HG03060 (cell line): Measurements from ENCODE around the gene NTNG1.
"Not testable (repeated sequence)": the region's sequence is repeated elsewhere in the genome, so short reads cannot be mapped to it uniquely, and the experiment has no call there.

Experiments
- ATAC-seq: cut with Tn5 transposase; IDR thresholded peaks from one replicate; pipeline ENCODE4 v1.9.1; 2021; ENCODE audit warnings: low read depth, moderate number of reproducible peaks; ENCODE audit not compliant: unreplicated experiment

NTNG1 gene

DNA sequence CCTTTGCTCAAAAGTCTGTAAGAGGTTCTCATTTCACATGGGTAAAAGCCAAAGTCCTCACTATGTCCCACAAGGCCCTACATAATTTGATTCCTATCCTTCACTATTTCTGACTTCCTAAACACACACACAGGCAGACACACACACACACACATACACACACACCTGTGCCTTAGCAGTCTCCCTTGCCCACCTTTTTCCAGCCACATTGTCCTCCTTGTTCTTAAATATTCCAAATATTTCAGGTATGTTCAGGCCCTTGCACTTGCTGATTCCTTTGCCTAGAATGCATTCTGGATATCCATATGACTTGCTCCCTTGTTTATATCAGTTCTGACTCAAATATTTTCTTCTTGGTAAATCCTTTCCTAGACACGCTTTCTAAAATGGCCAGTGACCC is 54.6 kb downstream of the NTNG1 start:
- ATAC-seq = no peak

DNA sequence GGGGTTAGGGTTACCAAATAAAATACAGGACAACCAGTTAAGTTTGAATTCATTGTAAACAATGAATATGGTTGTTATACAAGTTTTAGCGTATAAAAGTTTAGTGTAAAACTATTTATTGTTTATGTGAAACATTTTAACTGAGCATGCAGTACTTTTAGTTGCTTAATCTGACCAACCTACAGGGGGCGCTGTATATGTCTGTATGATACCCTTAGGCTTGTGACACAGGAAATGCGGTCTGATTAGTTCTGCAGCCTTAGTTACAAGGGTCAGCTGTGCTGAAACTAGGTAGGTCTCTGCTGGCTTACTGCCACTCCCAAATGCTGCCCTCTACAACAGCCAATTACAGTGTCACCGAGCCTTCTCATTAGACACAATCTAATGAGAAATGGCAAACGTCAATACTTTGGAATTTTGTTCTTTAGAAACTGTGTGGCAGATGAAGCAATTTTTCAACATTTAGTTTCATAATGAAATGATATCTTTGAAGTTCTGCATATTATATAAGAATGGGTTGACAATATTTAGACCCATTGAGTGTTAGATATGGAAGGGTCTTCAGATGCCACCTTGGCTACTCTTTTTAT is 56.2 kb downstream of the NTNG1 start:
- peak; percentile 82 for ATAC-seq

DNA sequence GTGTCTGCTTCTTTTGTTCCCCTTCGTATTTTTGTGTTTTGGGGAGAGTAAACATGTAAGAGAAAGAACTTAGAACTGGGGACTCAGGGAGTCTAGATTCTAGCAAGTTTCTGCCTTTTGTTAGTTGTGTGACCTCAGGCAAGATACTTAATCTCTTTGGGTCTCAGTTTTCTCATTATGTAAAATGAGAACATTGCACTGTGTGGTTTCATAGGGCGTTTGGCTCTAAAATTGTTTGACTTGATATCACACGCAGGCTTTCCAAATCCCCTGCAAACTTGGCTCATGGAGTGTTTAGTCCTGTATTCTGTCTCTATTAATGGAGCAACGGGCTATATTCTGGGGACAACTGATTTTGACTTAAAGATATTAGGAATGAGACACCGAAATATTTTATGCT is 57.7 kb downstream of the NTNG1 start:
- ATAC-seq = no peak

DNA sequence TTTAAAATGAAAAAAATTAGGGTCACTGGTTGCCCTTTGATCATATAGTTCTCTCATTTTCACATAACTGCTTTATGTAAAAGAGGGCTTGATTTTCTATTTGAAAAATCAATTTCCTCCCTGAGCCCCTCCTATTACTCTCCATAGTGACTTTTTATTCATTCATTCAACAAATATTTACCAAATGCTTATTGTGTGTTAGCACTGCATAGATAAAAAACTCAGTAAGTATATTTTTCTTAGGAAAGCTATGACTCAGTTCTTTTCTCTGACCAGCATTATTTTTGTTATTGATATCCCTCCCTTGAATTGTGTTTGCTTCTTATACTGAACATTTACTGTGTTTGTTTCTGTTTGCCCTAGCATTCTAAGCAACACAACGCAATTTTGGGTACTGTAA is 59.8 kb downstream of the NTNG1 start:
- ATAC-seq = no peak

DNA sequence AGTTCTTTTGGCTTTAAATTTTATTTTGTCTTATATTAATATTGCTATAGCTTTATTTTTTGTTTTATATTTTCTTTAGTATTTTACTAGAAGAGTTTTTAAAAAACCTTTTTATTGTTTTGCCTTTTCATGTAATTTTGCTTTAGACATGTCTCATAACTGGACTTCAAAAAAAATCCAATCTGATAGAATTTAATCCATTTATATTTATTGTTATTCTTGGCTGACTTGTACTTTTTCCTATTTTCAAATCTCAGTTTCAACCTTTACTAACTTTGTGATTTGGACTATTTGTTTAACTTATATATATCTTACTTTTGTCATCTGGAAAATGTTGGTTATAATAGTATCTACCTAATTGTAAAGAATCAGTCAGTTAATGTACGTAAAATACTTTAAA is 61.2 kb downstream of the NTNG1 start:
- ATAC-seq = no peak

DNA sequence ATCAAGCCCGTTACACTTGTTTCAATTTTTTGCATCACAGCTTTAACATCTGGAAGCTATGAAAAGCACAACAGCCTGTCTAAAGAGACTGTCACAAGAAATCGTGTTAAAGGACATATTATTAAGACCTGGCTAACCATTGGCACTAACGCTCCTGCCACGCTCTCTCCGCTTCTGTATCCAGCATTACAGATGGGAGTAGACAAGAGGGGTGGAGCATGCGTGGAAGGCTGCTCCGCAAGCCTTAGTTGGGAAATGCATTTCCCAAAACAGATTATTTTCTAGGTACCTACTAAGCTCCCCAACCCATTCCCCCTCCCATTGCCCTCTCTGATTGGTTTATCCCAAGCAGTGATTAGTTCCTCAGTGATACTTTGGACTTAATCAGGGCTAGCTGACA is 72.4 kb downstream of the NTNG1 start:
- ATAC-seq = no peak

DNA sequence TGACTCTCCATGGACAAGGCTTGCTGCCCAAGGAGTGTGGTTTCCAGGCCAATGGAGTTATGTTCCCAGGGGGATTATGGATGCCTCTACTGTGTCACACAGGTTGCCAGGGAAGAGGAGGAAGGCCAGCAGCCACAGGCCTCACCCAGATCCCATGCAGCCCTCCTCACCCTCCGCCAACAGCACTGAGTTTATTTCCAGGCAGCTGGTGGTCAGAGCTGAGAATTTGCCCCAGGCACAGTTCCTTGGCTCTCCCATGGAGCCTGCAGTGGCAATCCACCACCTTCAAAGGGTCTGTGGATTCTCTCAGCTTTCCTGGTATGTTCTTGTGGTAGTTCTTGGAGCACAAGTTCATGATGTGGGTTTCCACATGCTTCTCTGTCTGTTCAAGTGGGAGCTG is 79.2 kb downstream of the NTNG1 start:
- no peak for ATAC-seq

DNA sequence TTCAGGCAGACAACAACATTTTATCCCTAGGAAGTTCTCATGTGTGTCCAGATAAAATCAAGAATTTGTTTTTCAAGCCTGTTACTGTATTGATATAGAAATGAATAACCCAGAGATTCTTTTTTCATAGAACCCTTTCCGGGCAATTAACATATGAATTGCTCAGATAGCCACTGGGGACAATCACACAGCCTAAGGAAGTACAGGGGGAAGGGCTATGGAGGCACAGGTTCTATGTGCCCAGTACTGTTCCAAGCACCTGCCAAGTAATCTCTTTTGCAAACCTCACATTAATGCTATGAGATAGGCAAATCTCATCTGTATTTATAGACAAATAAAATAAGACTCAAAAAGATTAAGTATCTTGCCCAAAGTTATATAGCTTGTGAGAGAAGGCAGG is 84.9 kb downstream of the NTNG1 start:
- no peak for ATAC-seq

DNA sequence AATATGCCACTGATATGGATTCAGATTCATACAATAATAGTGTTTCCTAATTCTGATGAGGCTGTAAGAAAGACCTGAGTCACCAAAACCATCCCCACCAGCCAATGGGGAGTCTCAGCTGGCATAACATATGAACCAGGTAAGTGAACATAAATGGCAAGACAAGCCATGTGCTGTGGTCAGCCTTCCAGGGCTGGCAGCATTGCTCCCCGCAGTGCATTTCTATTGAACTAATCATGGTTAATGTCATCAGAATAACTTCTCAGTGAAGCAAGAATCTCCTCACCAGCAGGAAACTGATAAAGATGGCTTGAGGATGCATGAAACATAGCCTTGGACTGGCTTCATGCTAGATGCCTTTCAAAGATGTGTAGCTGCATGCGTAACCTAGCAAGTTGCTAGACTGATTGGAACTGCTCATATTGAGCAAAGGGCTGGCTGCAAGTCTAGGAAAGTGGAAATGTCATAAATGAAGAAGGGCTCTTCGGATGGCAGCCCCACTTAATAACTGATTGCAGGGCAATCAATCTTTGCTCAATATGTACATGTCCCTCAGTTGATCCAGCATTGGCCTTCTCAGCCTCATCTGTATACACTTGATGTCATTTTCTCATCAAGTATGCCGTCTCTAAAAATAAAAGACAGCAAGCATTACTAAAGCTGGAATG is 88.0 kb downstream of the NTNG1 start:
- no peak for ATAC-seq

DNA sequence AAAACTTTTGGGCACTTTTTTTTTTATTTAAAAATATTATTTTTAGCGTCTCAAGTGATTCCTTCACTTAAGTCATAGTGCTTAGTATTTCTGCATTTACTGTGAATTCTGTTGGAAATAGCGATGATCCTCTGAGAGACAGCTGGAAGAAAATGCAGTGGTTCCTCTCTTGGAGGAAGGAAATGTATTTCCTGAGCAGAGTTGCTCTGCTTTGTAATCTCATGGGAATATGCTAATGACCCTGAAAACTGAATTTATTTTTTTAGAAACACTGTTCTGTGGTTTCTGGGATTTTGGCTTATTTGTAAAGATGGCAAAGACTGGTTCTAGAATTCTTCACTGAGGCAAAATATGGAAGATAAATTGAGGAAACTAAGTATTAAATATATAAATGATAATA is 88.9 kb downstream of the NTNG1 start:
- ATAC-seq = no peak

DNA sequence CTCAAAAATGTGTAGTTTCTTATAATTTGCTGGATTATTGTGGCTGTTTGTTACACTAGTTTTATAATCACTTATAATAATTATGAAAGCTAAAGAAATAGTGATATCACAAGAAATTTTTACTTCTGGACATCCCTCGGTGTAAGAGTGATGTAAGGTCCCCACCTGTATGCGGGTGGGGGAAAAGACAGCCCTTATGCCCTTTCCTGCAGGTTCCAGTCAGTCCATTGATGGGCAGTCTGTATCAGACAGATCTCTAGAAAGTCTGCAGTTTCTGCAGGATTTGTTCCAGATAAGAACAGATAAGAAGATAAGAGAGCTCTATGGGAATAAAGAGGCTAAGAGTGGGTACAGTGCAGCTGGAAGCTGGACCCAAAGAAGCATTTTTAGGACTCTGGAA is 89.3 kb downstream of the NTNG1 start:
- no peak for ATAC-seq

DNA sequence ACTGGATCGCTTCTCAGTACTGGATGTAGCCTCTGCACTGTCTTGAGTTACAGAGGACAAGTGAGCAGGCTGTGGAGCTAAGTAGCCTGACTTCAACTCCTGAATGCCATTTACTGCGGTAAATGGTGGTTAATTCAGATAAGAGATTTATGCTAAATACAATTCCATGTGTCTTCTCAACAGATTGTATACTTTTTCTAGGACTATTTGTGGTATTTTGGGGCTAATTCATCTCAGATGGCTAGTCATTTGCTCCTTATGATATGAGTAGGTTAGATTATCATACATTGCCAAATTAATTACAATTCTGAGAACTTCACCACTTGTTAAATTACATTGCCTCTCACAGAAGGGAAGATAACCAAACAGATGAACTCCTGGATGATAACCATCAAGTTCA is 90.5 kb downstream of the NTNG1 start:
- no peak for ATAC-seq

DNA sequence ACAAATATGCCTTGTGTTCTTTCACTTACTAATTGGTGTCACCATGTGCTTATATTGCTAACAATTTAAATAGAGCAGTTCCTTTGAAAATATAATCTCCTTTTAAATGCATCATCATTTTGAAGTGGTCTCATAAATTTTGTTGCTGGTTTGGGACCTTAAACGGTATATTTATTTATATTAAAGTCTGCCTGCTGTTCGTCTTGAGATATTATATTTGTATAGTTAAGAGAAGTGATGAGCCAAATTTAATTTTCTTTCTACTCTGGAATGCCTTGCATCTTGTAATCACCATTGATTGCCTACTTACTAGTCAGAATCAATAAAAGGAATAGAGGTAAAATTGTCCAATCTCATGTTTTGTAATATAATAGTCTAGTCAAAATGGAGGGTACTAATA is 91.6 kb downstream of the NTNG1 start:
- no peak for ATAC-seq

DNA sequence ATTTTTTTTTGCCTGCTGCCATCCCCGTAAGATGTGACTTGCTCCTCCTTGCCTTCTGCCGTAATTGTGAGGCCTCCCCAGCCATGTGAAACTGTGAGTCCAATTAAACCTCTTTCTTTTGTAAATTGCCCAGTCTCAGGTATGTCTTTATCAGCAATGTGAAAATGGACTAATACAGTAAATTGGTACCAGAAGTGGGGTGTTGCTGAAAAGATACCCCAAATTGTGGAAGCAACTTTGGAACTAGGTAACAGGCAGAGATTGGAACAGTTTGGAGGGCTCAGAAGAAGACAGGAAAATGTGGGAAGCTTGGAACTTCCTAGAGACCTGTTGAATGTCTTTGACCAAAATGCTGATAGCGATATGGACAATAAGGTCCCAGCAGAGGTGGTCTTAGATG is 95.9 kb downstream of the NTNG1 start:
- not testable (repeated sequence) for ATAC-seq

DNA sequence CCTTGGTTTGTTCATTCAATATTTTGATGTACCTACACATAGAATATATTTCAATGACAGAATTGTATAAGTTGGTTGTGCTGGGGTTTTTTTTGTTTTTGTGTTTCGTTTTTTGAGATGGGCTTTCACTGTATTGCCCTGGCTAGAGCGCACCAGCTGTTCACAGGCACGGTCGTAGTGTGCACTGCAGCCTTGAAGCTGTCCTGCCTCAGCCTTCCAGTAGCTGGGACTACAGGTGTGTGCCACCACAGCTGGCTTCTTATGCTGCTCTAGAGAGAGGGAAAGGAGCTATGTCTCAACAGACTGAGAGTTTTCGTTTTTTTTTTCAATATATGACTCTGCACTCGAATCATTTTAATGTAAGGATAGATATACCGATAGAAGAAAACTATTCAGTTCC is 102.6 kb downstream of the NTNG1 start:
- no peak for ATAC-seq

DNA sequence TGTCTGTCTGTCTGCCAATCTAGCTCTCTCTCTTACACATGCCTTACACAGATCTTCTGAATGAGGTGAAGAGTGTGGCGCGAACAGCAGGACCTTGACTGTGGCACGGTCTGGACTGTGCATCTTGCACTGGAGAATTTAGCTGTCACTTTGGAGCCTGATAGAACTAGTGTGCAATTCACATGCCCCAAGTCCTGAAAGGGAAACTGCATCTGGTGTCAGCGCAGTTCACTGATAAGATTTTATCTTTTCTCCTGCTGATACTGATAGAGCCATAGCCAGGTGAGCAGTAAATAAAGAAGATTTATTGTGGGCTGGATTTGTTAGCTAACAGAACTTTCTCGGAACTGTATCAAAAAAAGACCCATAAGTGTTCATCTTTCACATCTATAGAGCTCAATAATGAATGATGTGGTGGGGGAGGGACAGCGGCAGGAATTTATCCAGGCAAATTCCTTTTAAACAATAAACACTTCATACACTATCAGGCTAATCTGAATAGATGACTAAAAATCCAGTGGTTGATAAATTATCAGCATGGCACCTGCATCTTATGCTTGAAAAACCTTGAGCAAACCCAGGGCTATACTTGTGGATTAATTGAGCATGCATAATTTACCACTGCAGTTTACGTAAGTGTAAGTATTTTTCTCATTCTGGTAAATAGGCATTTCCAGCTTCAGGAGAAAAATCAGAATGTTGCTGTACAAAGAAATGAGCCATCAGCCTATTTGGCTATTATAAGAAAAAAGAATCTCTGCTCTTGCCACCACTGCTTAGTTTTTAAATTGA is 104.1 kb downstream of the NTNG1 start:
- ATAC-seq = no peak

DNA sequence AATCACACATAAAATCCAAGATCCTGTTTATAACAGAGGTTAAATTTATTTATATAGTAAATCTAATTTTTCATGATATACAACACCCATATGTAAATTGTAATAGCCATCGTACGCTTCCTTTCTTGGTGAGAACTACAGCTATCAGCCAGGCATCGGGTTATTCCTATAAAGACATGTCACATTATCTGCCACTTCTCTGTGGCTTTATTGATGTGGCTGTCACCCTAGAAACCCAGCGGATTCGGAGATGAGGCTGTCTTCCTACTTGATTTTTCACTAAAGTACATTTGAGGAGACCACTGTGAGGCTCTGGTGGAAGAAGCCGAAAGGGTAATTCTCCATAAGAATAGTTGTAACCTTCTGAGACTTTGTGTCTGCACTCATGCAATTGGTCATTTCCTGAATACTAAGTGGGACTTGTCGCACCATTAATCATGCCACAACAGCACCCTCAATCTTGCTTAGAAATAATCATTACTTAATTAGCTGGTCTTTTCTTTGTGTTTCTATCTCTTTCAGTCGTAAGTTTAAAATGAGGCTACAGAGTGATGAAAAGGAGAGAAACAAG is 106.0 kb downstream of the NTNG1 start:
- ATAC-seq = peak; percentile 49

DNA sequence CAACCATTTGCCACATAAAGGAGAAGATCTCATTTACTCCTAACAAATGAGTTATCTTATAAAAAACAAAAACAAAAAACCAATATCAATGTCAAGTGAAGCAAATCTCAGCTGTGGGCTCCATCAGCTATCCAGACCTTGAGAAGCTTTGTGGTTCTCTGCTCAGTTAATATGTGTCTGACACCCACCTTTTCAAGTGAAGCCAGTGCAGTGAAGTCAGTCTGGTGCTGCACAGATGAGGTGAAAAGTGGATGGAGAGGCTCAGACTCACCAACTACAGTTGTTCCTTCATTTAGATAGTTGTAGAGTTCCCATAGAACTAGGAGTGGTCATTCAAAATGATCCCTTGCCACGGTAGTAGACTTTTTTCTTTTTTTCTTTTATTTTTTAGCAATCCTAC is 106.8 kb downstream of the NTNG1 start:
- ATAC-seq = no peak

DNA sequence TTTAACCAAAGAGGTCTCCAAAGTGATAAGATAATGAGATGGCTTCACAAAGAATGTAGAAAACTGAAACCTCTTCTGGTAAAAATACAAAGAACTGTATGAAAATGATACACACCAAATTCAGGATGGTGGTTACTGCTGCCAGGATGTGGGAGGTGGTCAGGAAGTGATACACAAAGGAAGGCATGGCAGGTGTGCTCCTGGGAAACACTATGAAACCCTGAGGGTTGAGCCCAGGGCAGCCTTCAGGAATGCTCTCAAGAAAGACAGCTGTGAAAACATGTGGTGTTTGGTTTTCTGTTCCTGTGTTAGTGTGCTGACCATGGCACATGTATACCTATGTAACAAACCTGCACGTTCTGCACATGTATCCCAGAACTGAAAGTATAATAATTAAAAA is 109.3 kb downstream of the NTNG1 start:
- ATAC-seq = no peak

DNA sequence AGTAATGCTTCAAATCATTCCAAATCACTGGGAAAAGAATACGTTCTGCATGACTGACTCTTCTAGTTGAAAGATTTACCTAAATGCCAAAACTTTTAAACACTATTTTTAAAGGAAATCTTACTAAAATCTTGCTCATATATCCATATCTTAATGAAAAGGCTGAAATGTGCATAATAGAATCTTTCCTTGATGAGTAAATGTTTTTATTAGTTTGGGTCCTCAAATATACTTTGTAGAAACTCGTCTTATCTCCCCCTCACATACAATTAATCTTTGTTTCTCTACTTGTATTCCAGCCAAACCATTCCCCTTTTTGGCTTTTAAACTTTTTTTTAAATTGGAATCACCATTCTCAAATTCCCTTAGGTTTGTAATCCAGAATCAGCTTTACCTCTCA is 110.2 kb downstream of the NTNG1 start:
- no peak for ATAC-seq

DNA sequence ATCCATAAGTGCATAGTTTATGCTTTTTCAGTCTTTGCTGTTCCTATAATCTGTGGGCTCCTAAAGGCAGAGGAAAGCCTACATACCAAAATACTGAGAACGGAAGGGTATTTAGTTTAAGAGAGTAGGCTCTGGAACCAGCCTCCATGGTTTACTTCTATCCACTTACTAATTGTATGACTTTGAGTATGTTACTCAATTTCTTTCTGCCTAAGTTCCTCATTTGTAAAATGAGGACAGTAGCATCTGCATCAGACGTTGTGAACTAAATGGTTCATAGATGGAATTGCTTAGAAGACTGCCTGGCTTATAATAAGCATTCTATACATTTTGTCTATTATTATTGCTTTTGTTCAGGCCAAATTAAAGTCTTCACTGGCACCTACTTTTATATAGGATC is 111.0 kb downstream of the NTNG1 start:
- no peak for ATAC-seq

DNA sequence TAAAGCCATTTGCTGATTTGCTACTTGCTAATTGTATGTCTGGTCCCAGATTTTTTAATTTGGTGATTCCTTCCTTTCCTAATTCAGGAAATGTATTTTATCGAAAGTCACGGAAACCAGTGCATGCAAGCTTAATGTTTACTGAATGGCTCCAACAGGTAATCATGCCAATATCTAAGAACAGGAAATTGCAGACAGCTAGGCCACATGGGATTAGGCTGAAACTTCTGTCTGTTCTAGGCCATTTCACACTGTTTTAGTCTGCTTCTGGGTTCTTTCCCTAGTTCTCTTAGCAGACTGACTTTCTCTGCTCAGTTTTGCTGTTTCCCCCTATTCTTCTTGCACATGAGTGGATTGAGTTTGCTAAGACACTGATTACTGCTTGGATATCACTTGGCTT is 111.4 kb downstream of the NTNG1 start:
- ATAC-seq = no peak
